Vagina (tissue), 2 donors: ENCODE results near the gene MAPRE2. TPM values are rescaled to one million over a fixed set of nuclear protein-coding genes. Genes with fewer than 3 reads are reported as not detected.

Experiments used
- DNase-seq, 2 donors: peaks; one replicate each; pipeline ENCODE4 v3.0.0-alpha.2; 2017; ENCODE audit errors: extremely low spot score in 2 of 2
- H3K27ac ChIP-seq: fragments of 200-600 bp; sonication (generic); one replicate; pipeline ENCODE4 v1.5.1; 2019
- H3K27me3 ChIP-seq: fragments of 200-600 bp; sonication (generic); one replicate; pipeline ENCODE4 v1.5.1; 2019
- H3K36me3 ChIP-seq, 2 donors: fragments of 200-600 bp; sonication (generic); one replicate each; pipeline ENCODE4 v1.5.1; 2017 to 2019
- H3K4me1 ChIP-seq: fragments of 200-600 bp; sonication (generic); one replicate; pipeline ENCODE4 v1.5.1; 2019
- H3K4me3 ChIP-seq, 2 donors: fragments of 200-600 bp; sonication (generic); 1 replicate in 1 of 2; 2 replicates in 1 of 2; pipeline ENCODE4 v1.5.1; 2016 to 2019
- H3K9me3 ChIP-seq: fragments of 200-600 bp; sonication (generic); one replicate; pipeline ENCODE4 v1.5.1; 2019
- POLR2A ChIP-seq, 2 donors: fragments of 450-650 bp; IDR thresholded peaks; one replicate each; pipeline ENCODE4 v1.6.1; 2017; ENCODE audit warnings: antibody characterized with exemption in 2 of 2, mild to moderate bottlenecking in 2 of 2, moderate library complexity in 2 of 2
- POLR2AphosphoS5 ChIP-seq, 2 donors: sonication (generic); formaldehyde crosslinking; IDR thresholded peaks; one replicate each; pipeline ENCODE4 v1.9.0; 2017; ENCODE audit warnings: antibody characterized with exemption in 2 of 2, mild to moderate bottlenecking in 2 of 2, low read depth in 1 of 2; ENCODE audit not compliant: insufficient read depth in 1 of 2
- intact Hi-C: fragments of 100-400 bp; cut with DNase I; formaldehyde crosslinking; loops from one replicate; pipeline ENCODE4 v1.15.1; 2023
- total RNA-seq: library from RNA; depleted of rRNA; stranded (reverse); fragments of >200 nt; gene quantifications from one replicate; pipeline ENCODE4 v1.2.3, GENCODE V29; 2016
- TF ChIP-seq, protein P1 (sequence below), 3 experiments: fragments of 450-650 bp in 2 of 3; fragments of 200-600 bp in 1 of 3; sonication (generic) in 1 of 3; IDR thresholded peaks; one replicate each; pipeline ENCODE4 v1.5.1; 2017 to 2019; ENCODE audit warnings: antibody characterized with exemption in 3 of 3, mild to moderate bottlenecking in 2 of 3, moderate library complexity in 2 of 3

MAPRE2 gene
- total RNA-seq, 1 donor from 2014 or later, result 21.4 TPM

DNA sequence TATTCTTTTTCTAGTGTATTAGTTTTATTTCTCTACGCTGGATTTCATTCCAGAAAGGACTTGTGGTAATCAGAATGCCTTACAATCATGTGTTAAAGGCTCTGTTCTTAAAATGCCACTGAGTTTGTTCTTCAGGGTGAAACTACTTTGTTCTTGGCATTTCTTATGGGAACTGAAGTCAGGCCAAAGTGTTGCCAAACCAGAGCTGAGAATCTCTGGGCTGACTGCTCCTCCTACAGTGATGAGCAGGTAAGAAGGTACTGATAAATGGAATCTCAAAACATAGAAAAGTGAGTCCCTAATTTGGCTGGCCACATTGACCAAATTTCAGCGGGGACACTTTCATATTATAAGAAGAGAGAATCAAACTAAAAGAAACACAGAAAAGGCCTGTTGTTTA, 144.6 kb downstream of the MAPRE2 start:
- intact Hi-C loops, result no loop called here
- no peaks in the 10 kb centered on the region for H3K27me3 ChIP-seq
- no peak overlapping the region for H3K4me3 ChIP-seq
- no peak for DNase-seq
- TF ChIP-seq POLR2AphosphoS5 (IDR thresholded peaks at IDR 0.05; ENCODE audit: insufficient read depth in 1 of 2, low read depth in 1 of 2) (no peak), POLR2A (IDR thresholded peaks at IDR 0.05) (no peak)
- TF ChIP-seq, protein P1, sequence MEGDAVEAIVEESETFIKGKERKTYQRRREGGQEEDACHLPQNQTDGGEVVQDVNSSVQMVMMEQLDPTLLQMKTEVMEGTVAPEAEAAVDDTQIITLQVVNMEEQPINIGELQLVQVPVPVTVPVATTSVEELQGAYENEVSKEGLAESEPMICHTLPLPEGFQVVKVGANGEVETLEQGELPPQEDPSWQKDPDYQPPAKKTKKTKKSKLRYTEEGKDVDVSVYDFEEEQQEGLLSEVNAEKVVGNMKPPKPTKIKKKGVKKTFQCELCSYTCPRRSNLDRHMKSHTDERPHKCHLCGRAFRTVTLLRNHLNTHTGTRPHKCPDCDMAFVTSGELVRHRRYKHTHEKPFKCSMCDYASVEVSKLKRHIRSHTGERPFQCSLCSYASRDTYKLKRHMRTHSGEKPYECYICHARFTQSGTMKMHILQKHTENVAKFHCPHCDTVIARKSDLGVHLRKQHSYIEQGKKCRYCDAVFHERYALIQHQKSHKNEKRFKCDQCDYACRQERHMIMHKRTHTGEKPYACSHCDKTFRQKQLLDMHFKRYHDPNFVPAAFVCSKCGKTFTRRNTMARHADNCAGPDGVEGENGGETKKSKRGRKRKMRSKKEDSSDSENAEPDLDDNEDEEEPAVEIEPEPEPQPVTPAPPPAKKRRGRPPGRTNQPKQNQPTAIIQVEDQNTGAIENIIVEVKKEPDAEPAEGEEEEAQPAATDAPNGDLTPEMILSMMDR (IDR thresholded peaks at IDR 0.05), result no peak
- no peaks in the 10 kb centered on the region for H3K36me3 ChIP-seq
- H3K27ac ChIP-seq, result no peak overlapping the region
- H3K4me1 ChIP-seq, result no peaks in the 10 kb centered on the region
- no peaks in the 10 kb centered on the region for H3K9me3 ChIP-seq

DNA sequence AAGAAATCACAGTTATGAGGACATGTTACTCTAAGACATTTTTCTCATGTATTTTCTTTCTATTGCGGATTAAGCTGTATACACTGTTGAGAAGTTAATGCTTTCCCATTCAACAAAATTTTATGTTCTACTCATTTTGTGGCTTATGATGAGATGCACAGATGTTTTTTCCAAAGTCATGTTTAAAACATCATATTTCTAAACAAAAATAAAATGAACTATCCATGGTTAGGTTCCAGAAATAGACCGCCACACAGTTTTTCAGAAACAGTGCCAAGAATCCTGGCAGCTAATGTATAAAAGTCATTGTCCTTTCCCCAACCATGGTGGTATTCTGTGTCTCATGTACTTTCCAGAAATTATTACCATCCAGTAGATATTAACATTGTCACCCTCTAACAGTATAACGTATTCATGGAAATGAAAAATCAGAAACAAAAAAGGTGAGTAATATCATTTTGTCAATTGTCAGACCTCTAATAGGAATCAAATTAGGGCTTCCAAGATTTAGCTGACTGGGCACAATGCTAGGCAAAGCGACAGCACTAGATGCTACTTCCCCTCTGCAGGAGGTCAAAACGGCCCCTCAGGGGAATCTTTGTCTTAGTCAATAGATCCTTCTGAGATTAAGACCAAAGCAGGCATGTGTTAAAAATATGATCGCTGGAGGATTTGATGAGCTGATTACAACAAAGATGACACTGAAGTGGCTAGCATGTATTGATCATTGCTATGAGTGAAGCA, 145.2 kb downstream of the MAPRE2 start:
- Histone ChIP-seq H3K9me3 (no peaks in the 10 kb centered on the region), H3K36me3 (no peaks in the 10 kb centered on the region), H3K4me3 (no peak overlapping the region), H3K27ac (no peak overlapping the region), H3K27me3 (no peaks in the 10 kb centered on the region), H3K4me1 (no peaks in the 10 kb centered on the region)
- DNase-seq, result no peak
- intact Hi-C loops, result no loop called here
- TF ChIP-seq, protein P1 (IDR thresholded peaks at IDR 0.05), result no peak
- TF ChIP-seq POLR2A (IDR thresholded peaks at IDR 0.05), result no peak
- no peak for TF ChIP-seq POLR2AphosphoS5 (IDR thresholded peaks at IDR 0.05; ENCODE audit: insufficient read depth in 1 of 2, low read depth in 1 of 2)

DNA sequence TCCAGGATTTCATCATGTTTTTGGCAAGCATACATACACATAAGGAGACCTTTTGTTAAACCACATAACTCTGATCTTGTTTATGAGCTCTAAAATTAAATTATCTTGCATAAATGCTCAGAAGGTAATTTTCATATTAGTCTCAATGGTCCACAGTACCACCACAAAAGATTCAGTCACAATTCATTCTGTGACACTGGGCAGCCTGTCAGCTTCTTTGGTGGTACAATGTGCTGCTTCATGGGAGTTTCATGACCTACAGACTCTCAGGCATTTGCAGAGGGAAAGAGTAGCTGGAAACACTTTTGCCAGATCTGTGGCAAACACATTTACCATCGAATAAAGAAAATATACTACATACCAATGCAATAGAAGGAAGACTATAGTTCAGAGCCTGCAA, 148.3 kb downstream of the MAPRE2 start:
- H3K36me3 ChIP-seq, result no peaks in the 10 kb centered on the region
- intact Hi-C loops, result no loop called here
- TF ChIP-seq POLR2A (IDR thresholded peaks at IDR 0.05) (no peak), POLR2AphosphoS5 (IDR thresholded peaks at IDR 0.05; ENCODE audit: insufficient read depth in 1 of 2, low read depth in 1 of 2) (no peak)
- TF ChIP-seq, protein P1 (IDR thresholded peaks at IDR 0.05), result no peak
- H3K9me3 ChIP-seq, result no peaks in the 10 kb centered on the region
- no peaks in the 10 kb centered on the region for H3K27me3 ChIP-seq
- no peak for DNase-seq
- no peak overlapping the region for H3K27ac ChIP-seq
- no peak overlapping the region for H3K4me3 ChIP-seq
- no peaks in the 10 kb centered on the region for H3K4me1 ChIP-seq

DNA sequence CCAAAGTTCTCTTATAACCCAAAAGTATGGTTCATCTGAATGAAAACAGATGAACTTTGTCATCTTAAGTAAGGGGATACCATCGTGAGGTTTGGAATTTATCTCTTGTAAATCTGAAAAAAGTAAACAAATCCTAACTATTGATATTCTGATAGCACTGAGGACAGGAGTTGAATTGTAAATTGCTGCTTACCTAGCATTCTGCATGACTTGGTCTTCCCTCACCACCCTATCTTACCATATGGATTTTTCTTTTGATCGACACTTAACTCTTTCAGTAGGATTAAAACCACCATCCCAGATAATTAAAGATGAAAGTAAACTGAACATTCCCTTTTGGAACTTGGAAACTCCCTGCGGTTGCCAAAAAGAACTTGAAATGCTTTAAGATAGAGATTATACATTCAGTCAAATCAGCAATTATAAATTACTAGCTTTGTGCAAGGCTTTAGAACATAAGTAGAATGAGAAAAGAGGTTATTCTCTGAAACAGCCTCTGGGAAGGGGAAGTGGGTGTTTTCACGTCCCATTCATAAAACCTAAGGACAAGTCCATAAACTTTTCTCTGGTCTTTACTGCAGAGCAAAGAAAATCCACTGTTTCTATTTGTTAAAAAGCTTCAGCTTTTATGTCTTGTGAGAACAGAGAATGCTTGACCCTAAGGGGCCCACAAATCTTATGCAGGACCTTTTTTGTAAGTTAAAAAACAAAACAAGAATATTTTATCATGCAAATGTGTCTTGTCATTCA, 149.9 kb downstream of the MAPRE2 start:
- Histone ChIP-seq H3K4me1 (no peaks in the 10 kb centered on the region), H3K4me3 (no peak overlapping the region), H3K9me3 (no peaks in the 10 kb centered on the region), H3K36me3 (no peaks in the 10 kb centered on the region), H3K27ac (no peak overlapping the region), H3K27me3 (no peaks in the 10 kb centered on the region)
- TF ChIP-seq POLR2AphosphoS5 (IDR thresholded peaks at IDR 0.05; ENCODE audit: insufficient read depth in 1 of 2, low read depth in 1 of 2) (no peak), POLR2A (IDR thresholded peaks at IDR 0.05) (no peak)
- TF ChIP-seq, protein P1 (IDR thresholded peaks at IDR 0.05), result no peak
- DNase-seq, result no peak
- intact Hi-C loops, result no loop called here

DNA sequence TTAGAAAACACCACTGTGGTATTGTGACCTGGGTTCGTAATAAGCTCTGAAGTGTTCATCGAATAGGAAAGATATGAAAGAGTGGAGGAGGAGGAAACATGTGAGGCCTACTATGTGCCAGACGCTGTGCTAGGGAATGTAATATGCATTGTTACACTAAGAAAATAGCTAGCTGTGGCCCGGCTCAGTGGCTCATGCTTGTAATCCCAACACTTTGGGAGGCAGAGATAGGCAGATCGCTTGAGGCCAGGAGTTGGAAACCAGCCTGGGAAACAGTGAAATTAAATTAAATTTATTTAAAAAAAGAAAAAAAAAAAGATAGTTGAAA, 150.4 kb downstream of the MAPRE2 start:
- Histone ChIP-seq H3K4me1 (no peaks in the 10 kb centered on the region), H3K9me3 (no peaks in the 10 kb centered on the region), H3K4me3 (no peak overlapping the region), H3K27ac (no peak overlapping the region), H3K36me3 (no peaks in the 10 kb centered on the region), H3K27me3 (no peaks in the 10 kb centered on the region)
- no peak for DNase-seq
- TF ChIP-seq POLR2AphosphoS5 (IDR thresholded peaks at IDR 0.05; ENCODE audit: insufficient read depth in 1 of 2, low read depth in 1 of 2) (no peak), POLR2A (IDR thresholded peaks at IDR 0.05) (no peak)
- TF ChIP-seq, protein P1 (IDR thresholded peaks at IDR 0.05), result no peak
- intact Hi-C loops, result no loop called here
